ENCODE measurements around the gene USP12. TPM values are rescaled to one million over a fixed set of nuclear protein-coding genes. Genes with fewer than 3 reads are reported as not detected.

Gene USP12
- total RNA-seq, 1 donor from 2014 or later: 30.8 TPM

DNA sequence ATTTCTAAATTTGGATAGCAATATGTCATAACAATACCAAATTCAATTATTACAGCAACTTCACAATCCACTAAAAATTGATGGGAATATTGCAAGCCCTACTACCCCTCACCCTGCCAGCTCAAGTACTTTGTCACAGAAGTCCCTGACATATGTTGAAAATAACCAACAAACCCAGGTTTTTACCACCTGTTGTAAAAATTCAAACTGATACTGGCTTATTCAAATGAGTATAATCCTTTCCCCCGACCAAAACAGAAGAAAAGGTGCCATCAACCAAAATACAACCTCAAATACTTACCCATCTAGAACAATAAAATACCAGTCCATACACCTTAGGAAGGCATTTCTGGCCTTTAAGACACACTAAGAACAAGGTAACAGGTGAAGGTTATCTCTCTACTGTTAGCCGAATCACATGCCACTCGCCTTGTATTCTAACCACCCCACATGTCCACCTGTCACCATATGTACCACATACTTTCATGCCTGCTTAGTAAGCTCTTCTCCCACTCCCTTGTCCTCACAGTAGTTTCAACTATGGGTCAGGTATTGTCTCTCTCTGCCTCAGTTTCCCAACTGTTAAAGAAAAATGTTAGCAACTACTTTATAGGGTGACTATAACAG is 53.1 kb downstream of the USP12 start:
- Mint-ChIP-seq H3K4me1 (ENCODE audit: low read depth) (peaks cover 8% of the 10 kb centered on the region), H3K4me3 (ENCODE audit: low read depth) (no peak overlapping the region), H3K9me3 (ENCODE audit: low read depth) (peaks cover 15% of the 10 kb centered on the region), H3K36me3 (ENCODE audit: insufficient read depth) (peaks cover 28% of the 10 kb centered on the region), H3K27me3 (no peaks in the 10 kb centered on the region), H3K27ac (no peak overlapping the region)
- no peak for DNase-seq (ENCODE audit: low spot score, unreplicated experiment)
- TF ChIP-seq CTCF (IDR thresholded peaks at IDR 0.05; ENCODE audit: unreplicated experiment): no peak

DNA sequence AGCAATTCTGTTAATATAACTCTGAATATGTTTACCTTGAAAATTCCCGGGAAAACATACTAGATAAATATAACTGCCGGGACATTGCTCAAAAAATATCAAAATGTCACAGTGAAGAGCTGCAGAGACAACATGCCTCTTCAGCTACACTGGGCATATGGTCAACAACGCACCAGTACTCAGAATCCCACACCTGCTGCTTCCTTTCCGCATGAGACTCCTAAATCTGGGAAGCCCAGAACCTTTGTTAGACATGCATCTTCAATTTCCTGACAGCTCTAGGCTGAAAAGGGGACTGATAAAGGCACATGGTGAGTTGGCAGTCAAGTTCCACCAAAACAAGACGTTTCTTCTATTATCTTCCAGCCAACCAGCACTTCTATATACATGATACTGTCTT is 53.7 kb downstream of the USP12 start:
- peaks cover 26% of the 10 kb centered on the region for H3K36me3 Mint-ChIP-seq (ENCODE audit: insufficient read depth)
- H3K27ac Mint-ChIP-seq: no peak overlapping the region
- H3K9me3 Mint-ChIP-seq (ENCODE audit: low read depth): peaks cover 10% of the 10 kb centered on the region
- H3K27me3 Mint-ChIP-seq: no peaks in the 10 kb centered on the region
- H3K4me3 Mint-ChIP-seq (ENCODE audit: low read depth): no peak overlapping the region
- DNase-seq (ENCODE audit: low spot score, unreplicated experiment): no peak
- TF ChIP-seq CTCF (IDR thresholded peaks at IDR 0.05; ENCODE audit: unreplicated experiment): no peak
- H3K4me1 Mint-ChIP-seq (ENCODE audit: low read depth): peaks cover 8% of the 10 kb centered on the region

- peaks cover 8% of the 10 kb centered on the region for H3K4me1 Mint-ChIP-seq (ENCODE audit: low read depth)
- no peak for DNase-seq (ENCODE audit: low spot score, unreplicated experiment)
- H3K4me3 Mint-ChIP-seq (ENCODE audit: low read depth): no peak overlapping the region
- H3K9me3 Mint-ChIP-seq (ENCODE audit: low read depth): peaks cover 7% of the 10 kb centered on the region
- H3K36me3 Mint-ChIP-seq (ENCODE audit: insufficient read depth): peaks cover 23% of the 10 kb centered on the region
- H3K27me3 Mint-ChIP-seq: no peaks in the 10 kb centered on the region
- no peak overlapping the region for H3K27ac Mint-ChIP-seq
- TF ChIP-seq CTCF (IDR thresholded peaks at IDR 0.05; ENCODE audit: unreplicated experiment): no peak
These were observed 54.5 kb downstream of the USP12 start for GRCh38 chr13:27117158-27117557.

GRCh38 chr13:27113436-27113835 is 58.2 kb downstream of the USP12 start:
- TF ChIP-seq CTCF (IDR thresholded peaks at IDR 0.05; ENCODE audit: unreplicated experiment): no peak
- Mint-ChIP-seq H3K36me3 (ENCODE audit: insufficient read depth) (peaks cover 17% of the 10 kb centered on the region), H3K27me3 (no peaks in the 10 kb centered on the region), H3K4me1 (ENCODE audit: low read depth) (peaks cover 15% of the 10 kb centered on the region), H3K27ac (no peak overlapping the region), H3K9me3 (ENCODE audit: low read depth) (peaks cover 3% of the 10 kb centered on the region), H3K4me3 (ENCODE audit: low read depth) (no peak overlapping the region)
- no peak for DNase-seq (ENCODE audit: low spot score, unreplicated experiment)

DNA sequence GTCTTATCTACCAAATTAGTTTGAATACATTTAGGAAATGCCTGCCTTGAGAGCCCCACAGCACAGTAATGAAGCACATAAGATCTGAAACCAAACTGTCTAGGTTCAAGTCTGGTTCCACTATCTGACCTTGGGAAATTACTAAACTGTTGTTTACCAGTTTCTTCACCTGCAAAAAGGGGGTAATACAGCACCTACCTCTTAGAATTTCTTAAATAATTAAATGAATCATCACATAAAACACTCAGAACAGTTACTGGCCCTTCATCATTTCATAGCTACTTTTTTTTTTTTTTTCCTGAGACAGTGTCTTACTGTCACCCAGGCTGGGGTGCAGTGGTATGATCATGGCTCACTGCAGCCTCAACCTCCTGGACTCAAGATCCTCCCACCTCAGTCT is 59.6 kb downstream of the USP12 start:
- TF ChIP-seq CTCF (IDR thresholded peaks at IDR 0.05; ENCODE audit: unreplicated experiment): no peak
- Mint-ChIP-seq H3K4me3 (ENCODE audit: low read depth) (no peak overlapping the region), H3K27ac (no peak overlapping the region), H3K4me1 (ENCODE audit: low read depth) (peaks cover 15% of the 10 kb centered on the region), H3K9me3 (ENCODE audit: low read depth) (peaks cover 3% of the 10 kb centered on the region), H3K27me3 (no peaks in the 10 kb centered on the region), H3K36me3 (ENCODE audit: insufficient read depth) (peaks cover 21% of the 10 kb centered on the region)
- no peak for DNase-seq (ENCODE audit: low spot score, unreplicated experiment)

Data from progenitor cell of endocrine pancreas (in vitro differentiated cells).